Measurements from ENCODE around the gene MDFI. TPM values are rescaled to one million over a fixed set of nuclear protein-coding genes. Genes with fewer than 3 reads are reported as not detected.

The MDFI gene
- total RNA-seq, 1 donor from 2014 or later: 48.3 TPM

- H3K4me3 Mint-ChIP-seq (ENCODE audit: low read depth): no peak overlapping the region
- H3K36me3 Mint-ChIP-seq (ENCODE audit: insufficient read depth): peaks cover 1% of the 10 kb centered on the region
- H3K4me1 Mint-ChIP-seq (ENCODE audit: low read depth): peaks cover 5% of the 10 kb centered on the region
- DNase-seq (ENCODE audit: low spot score, unreplicated experiment): no peak
- H3K9me3 Mint-ChIP-seq (ENCODE audit: low read depth): peaks cover 12% of the 10 kb centered on the region
- no peak for TF ChIP-seq CTCF (IDR thresholded peaks at IDR 0.05; ENCODE audit: unreplicated experiment)
- H3K27me3 Mint-ChIP-seq: peaks cover 18% of the 10 kb centered on the region
- H3K27ac Mint-ChIP-seq: peak overlapping the region; percentile 39
These were observed 12.8 kb upstream of the MDFI start for GRCh38 chr6:41625442-41625841.

GRCh38 chr6:41626022-41626421 is 12.2 kb upstream of the MDFI start:
- no peak overlapping the region for H3K4me3 Mint-ChIP-seq (ENCODE audit: low read depth)
- TF ChIP-seq CTCF (IDR thresholded peaks at IDR 0.05; ENCODE audit: unreplicated experiment): no peak
- peaks cover 11% of the 10 kb centered on the region for H3K9me3 Mint-ChIP-seq (ENCODE audit: low read depth)
- H3K36me3 Mint-ChIP-seq (ENCODE audit: insufficient read depth): peaks cover 1% of the 10 kb centered on the region
- peaks cover 23% of the 10 kb centered on the region for H3K27me3 Mint-ChIP-seq
- no peak for DNase-seq (ENCODE audit: low spot score, unreplicated experiment)
- no peak overlapping the region for H3K27ac Mint-ChIP-seq
- H3K4me1 Mint-ChIP-seq (ENCODE audit: low read depth): peaks cover 5% of the 10 kb centered on the region

DNA sequence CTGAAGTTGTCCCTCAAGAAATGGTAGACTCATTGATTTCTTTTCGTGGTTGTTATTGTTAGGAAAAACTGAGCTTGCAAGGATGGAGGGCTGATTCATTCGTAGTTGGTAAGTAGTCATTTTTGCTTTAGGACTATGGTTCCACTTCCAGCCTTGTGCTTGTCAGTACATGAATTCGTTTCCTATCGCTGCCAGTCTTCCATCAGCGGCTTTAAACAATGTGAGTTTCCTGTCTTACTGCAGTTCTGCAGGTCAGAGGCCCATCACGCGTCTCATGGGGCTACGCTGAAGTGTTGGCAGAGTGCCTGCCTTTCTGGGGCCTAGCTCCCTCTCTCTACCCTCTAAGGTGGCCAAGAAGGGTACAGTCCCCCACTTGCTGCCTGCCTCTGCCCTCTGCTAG is 11.4 kb upstream of the MDFI start:
- no peak for DNase-seq (ENCODE audit: low spot score, unreplicated experiment)
- Mint-ChIP-seq H3K27me3 (peaks cover 30% of the 10 kb centered on the region), H3K27ac (no peak overlapping the region), H3K36me3 (ENCODE audit: insufficient read depth) (no peaks in the 10 kb centered on the region), H3K4me3 (ENCODE audit: low read depth) (no peak overlapping the region), H3K4me1 (ENCODE audit: low read depth) (peaks cover 5% of the 10 kb centered on the region), H3K9me3 (ENCODE audit: low read depth) (peaks cover 6% of the 10 kb centered on the region)
- TF ChIP-seq CTCF (IDR thresholded peaks at IDR 0.05; ENCODE audit: unreplicated experiment): no peak

GRCh38 chr6:41629128-41629527 is 9.1 kb upstream of the MDFI start:
- H3K27me3 Mint-ChIP-seq: peaks cover 44% of the 10 kb centered on the region
- H3K4me1 Mint-ChIP-seq (ENCODE audit: low read depth): no peaks in the 10 kb centered on the region

GRCh38 chr6:41630069-41630468 is 8.2 kb upstream of the MDFI start:
- Mint-ChIP-seq H3K4me3 (ENCODE audit: low read depth) (no peak overlapping the region), H3K27ac (no peak overlapping the region), H3K4me1 (ENCODE audit: low read depth) (no peaks in the 10 kb centered on the region), H3K36me3 (ENCODE audit: insufficient read depth) (no peaks in the 10 kb centered on the region), H3K9me3 (ENCODE audit: low read depth) (no peaks in the 10 kb centered on the region), H3K27me3 (peaks cover 52% of the 10 kb centered on the region)
- no peak for DNase-seq (ENCODE audit: low spot score, unreplicated experiment)
- no peak for TF ChIP-seq CTCF (IDR thresholded peaks at IDR 0.05; ENCODE audit: unreplicated experiment)

More at GRCh38 chr6:41629128-41629527, 9.1 kb upstream of the MDFI start:
- H3K4me3 Mint-ChIP-seq (ENCODE audit: low read depth): no peak overlapping the region
- TF ChIP-seq CTCF (IDR thresholded peaks at IDR 0.05; ENCODE audit: unreplicated experiment): no peak
- no peaks in the 10 kb centered on the region for H3K36me3 Mint-ChIP-seq (ENCODE audit: insufficient read depth)
- H3K9me3 Mint-ChIP-seq (ENCODE audit: low read depth): no peaks in the 10 kb centered on the region
- DNase-seq (ENCODE audit: low spot score, unreplicated experiment): no peak
- H3K27ac Mint-ChIP-seq: no peak overlapping the region
